Medulla oblongata (tissue), 1 donor: Measurements from ENCODE around the gene AMH.
"Not testable (repeated sequence)": the region's sequence is repeated elsewhere in the genome, so short reads cannot be mapped to it uniquely, and the experiment has no call there.

ENCODE experiments used
- DNase-seq: peaks from one replicate; pipeline ENCODE4 v3.0.0-alpha.2; 2015; ENCODE audit errors: extremely low spot score

AMH gene

DNA sequence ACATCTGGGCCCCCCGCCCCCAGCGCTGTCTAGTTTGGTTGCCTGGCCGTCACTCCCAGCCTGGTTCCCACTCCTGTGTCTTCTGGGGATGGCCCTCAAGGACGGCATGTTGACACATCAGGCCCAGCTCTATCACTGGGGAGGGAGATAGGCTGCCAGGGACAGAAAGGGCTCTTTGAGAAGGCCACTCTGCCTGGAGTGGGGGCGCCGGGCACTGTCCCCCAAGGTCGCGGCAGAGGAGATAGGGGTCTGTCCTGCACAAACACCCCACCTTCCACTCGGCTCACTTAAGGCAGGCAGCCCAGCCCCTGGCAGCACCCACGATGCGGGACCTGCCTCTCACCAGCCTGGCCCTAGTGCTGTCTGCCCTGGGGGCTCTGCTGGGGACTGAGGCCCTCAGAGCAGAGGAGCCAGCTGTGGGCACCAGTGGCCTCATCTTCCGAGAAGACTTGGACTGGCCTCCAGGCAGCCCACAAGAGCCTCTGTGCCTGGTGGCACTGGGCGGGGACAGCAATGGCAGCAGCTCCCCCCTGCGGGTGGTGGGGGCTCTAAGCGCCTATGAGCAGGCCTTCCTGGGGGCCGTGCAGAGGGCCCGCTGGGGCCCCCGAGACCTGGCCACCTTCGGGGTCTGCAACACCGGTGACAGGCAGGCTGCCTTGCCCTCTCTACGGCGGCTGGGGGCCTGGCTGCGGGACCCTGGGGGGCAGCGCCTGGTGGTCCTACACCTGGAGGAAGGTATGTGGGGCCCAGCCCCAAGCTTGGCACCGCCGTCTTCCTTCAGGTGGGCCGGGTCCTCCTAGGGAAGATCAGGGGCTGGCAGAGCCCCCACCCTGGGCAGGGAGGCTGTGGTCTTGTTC lies at the start of gene AMH:
Gene AMH, plus strand, starts transcription at position 314 of the 857 bp plus-strand sequence. Its CDS starts 10 bp downstream, at position 324.
- DNase-seq, result no peak

GRCh38 chr19:2199861-2200623 lies 49.1 kb upstream of the AMH start:
- DNase-seq, result no peak

DNA sequence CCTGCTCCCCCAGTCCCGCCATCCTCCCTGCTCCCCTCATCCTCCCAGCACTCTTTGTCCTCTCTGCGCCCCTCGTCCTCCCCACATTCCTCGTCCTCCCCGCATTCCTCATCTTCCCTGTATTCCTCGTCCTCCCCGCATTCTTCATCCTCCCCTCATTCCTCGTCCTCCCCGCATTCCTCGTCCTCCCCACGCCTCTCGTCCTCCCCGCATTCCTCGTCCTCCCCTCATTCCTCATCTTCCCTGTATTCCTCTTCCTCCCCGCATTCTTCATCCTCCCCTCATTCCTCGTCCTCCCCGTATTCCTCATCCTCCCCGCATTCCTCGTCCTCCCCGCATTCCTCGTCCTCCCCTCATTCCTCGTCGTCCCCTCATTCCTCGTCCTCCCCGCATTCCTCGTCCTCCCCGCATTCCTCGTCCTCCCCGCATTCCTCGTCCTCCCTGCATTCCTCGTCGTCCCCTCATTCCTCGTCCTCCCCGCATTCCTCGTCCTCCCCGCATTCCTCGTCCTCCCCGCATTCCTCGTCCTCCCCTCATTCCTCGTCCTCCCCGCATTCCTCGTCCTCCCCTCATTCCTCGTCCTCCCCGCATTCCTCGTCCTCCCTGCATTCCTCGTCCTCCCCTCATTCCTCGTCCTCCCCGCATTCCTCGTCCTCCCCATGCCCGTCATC lies 48.4 kb upstream of the AMH start:
- not testable (repeated sequence) for DNase-seq

GRCh38 chr19:2201473-2202148 lies 47.5 kb upstream of the AMH start:
- DNase-seq, result no peak

GRCh38 chr19:2202366-2202765 lies 46.8 kb upstream of the AMH start:
- no peak for DNase-seq

- no peak for DNase-seq
Observed at GRCh38 chr19:2207008-2207407, 42.1 kb upstream of the AMH start.

DNA sequence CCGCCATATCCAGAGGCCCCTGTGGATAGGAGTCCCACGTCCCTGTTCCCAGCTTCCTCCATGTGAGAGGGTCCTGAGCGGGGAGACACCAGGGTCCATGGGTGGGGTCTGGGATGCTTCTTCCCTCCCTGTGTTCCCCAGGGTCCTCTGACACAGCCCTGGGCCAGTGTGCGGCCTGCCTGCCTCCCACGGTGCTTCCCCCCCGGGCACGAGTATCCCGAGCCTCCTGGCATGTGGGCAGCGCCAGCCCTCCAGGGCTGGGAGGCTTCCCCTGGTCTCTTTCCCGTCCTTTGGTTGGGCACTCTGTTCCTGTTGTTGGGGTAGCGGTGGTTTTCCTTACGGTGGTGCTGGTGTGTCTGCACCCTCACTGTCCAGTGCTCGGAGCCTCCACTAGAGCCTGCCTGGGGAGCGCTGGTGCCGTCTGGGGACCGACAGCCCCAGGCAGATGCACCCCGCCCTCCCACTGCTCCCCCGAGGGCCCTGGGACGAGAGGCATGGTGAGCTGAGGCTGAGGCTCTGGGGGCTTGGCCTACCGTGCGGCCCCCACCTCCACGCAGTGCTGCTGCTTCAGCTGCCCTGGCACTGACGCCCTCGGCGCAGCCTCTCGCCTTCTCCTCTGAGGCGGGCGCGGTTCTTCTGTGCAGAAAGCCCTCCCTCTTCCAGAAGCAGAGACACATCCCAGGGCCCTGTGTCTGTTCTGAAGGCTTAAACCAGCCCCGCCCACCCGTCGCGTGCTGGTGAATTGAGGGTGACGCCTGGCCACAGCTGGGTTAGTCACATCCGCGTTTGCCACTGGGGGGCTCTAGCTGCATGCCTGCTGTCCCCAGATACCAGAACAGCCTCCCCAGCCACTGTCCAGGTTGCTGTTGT lies 40.9 kb upstream of the AMH start:
- DNase-seq, result no peak

- DNase-seq, result no peak
Observed at GRCh38 chr19:2208975-2209374, 40.1 kb upstream of the AMH start.

DNA sequence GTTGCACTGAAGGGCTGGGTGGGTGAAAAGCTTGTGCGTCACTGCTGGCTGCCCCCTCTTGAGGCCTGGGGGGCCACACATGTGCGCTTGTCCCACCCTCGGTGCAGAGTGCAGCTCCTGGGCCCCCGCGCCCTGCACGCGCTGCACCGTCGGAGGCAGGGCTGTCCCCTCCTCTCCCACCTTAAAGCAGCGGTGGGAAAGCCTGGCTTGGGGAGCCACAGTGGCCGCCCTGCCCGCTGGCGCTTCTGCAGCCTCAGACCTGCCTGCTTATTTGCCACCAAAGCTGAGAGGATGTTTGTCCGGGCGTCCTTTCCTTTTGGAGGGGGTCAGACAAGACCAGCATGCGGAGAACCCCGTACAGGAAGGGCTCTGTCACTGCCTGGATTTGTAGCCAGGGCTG lies 39.7 kb upstream of the AMH start:
- no peak for DNase-seq

DNA sequence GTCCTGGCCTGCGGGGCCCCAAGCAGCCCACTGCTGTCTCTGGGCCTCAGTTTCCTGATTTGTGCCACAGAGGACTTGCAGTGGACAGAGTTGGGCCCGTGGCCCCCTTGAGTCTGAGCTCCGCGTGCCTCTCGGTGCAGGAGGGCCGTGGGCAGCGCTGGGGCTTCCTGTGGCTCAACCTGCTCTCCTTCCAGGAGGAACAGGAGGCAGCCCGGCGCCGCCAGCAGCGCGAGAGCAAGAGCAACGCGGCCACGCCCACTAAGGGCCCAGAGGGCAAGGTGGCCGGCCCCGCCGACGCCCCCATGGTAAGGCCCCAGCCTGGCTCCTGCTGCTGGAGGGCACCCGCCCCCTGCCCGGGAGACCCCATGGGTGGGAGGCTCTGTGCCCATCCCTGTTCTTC lies 38.9 kb upstream of the AMH start:
- no peak for DNase-seq

GRCh38 chr19:2210987-2211740 lies 38.0 kb upstream of the AMH start:
- DNase-seq, result no peak

- no peak for DNase-seq
Observed at GRCh38 chr19:2212861-2213711, 36.0 kb upstream of the AMH start.

GRCh38 chr19:2213799-2214198 lies 35.3 kb upstream of the AMH start:
- no peak for DNase-seq

- no peak for DNase-seq
Observed at GRCh38 chr19:2214251-2214650, 34.9 kb upstream of the AMH start.

- DNase-seq, result no peak
Observed at GRCh38 chr19:2215281-2215751, 33.8 kb upstream of the AMH start.

DNA sequence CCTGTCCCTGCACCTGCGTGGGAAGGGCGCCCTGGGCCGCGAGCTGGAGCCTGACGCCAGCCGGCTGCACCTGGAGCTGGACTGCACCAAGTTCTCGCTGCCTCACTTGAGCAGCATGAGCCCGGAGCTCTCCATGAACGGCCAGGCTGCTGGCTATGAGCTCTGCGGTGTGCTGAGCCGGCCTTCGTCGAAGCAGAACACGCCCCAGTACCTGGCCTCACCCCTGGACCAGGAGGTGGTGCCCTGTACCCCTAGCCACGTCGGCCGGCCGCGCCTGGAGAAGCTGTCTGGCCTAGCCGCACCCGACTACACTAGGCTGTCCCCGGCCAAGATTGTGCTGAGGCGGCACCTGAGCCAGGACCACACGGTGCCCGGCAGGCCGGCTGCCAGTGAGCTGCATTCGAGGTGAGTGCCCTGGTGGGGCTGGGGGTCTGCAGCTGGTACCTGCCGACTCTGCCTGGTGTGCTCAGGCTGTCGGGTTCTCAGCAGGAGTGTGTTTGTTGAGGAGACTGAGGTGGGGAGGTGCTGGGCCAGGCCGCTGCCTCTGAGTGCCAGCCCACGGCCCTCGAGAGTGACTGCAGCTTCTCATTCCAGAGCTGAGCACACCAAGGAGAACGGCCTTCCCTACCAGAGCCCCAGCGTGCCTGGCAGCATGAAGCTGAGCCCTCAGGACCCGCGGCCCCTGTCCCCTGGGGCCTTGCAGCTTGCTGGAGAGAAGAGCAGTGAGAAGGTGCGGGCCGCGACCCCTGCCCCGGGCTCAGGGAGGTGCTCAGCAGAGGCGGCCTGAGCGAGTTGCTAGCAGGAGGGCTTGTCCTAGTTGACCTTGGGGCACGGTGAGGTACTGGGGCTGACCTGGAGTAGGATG lies 32.5 kb upstream of the AMH start:
- DNase-seq, result no peak

DNA sequence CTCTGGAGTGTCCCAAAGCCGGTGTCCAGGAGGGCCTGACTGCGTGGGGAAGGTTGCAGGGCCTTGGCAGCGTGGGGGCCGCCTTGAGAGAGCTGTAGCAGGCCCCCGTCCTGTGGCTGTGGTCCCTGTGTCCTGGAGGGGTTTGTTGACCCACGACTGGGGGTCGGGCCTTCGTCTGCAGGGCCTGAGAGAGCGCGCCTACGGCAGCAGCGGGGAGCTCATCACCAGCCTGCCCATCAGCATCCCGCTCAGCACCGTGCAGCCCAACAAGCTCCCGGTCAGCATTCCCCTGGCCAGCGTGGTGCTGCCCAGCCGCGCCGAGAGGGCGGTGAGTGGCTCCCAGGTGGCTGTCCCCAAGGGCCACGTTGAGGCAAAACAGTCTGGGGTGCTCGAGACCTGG lies 31.5 kb upstream of the AMH start:
- no peak for DNase-seq

- no peak for DNase-seq
Observed at GRCh38 chr19:2219726-2220125, 29.4 kb upstream of the AMH start.
